Immature natural killer cell (primary cell): Measurements from ENCODE around the gene NOC2L. TPM values are rescaled to one million over a fixed set of nuclear protein-coding genes. Genes with fewer than 3 reads are reported as not detected.
"Not testable (repeated sequence)": the region's sequence is repeated elsewhere in the genome, so short reads cannot be mapped to it uniquely, and the experiment has no call there.

Experiments used
- DNase-seq, 3 donors: peaks; one replicate each; pipeline ENCODE4 v3.0.0; 2022; ENCODE audit warnings: mixed read lengths in 1 of 3
- H3K27ac Mint-ChIP-seq, 6 donors: one replicate each; pipeline ENCODE4 v1.8.0; 2020; ENCODE audit warnings: mixed read lengths in 6 of 6, mild to moderate bottlenecking in 5 of 6, inconsistent platforms in 4 of 6, moderate library complexity in 3 of 6
- H3K27me3 Mint-ChIP-seq, 3 donors: one replicate each; pipeline ENCODE4 v1.8.0; 2020 to 2021; ENCODE audit warnings: low read depth in 3 of 3, mild to moderate bottlenecking in 3 of 3, mixed read lengths in 3 of 3, moderate library complexity in 3 of 3, inconsistent platforms in 1 of 3
- H3K36me3 Mint-ChIP-seq, 3 donors: one replicate each; pipeline ENCODE4 v1.8.0; 2020; ENCODE audit warnings: mixed read lengths in 3 of 3, inconsistent platforms in 2 of 3, mild to moderate bottlenecking in 2 of 3
- H3K4me1 Mint-ChIP-seq, 2 donors: one replicate each; pipeline ENCODE4 v1.8.0; 2020; ENCODE audit warnings: inconsistent platforms in 2 of 2, mild to moderate bottlenecking in 2 of 2, mixed read lengths in 2 of 2, moderate library complexity in 1 of 2
- H3K4me3 Mint-ChIP-seq, 5 donors: one replicate each; pipeline ENCODE4 v1.8.0; 2020; ENCODE audit warnings: mild to moderate bottlenecking in 5 of 5, mixed read lengths in 5 of 5, inconsistent platforms in 3 of 5, moderate library complexity in 3 of 5
- H3K9me3 Mint-ChIP-seq, 6 donors: one replicate each; pipeline ENCODE4 v1.8.0; 2020; ENCODE audit warnings: mild to moderate bottlenecking in 6 of 6, mixed read lengths in 6 of 6, inconsistent platforms in 4 of 6, moderate library complexity in 3 of 6
- polyA plus RNA-seq, 3 donors: library from polyadenylated mRNA; unstranded; fragments of 300-500 nt; fragmentation: Illumina TruSeq; gene quantifications; one replicate each; pipeline ENCODE4 v1.2.3, GENCODE V29; 2021

NOC2L gene
- polyA plus RNA-seq, 3 donors from 2014 or later: 48.2 to 69.8 (median 53.5) TPM

- H3K27ac Mint-ChIP-seq: no peak overlapping the region
- H3K4me3 Mint-ChIP-seq: no peak overlapping the region
- DNase-seq: no peak
- peaks cover 11 to 14% of the 10 kb centered on the region in 2 donors for H3K4me1 Mint-ChIP-seq
- peaks cover 0 to 13% (median 0%) of the 10 kb centered on the region in 6 donors for H3K9me3 Mint-ChIP-seq
- H3K27me3 Mint-ChIP-seq: peaks cover 7 to 18% (median 12%) of the 10 kb centered on the region in 3 donors
- H3K36me3 Mint-ChIP-seq: peaks cover 0 to 5% (median 0%) of the 10 kb centered on the region in 3 donors
Measured at GRCh38 chr1:899636-900317, 59.3 kb downstream of the NOC2L start.

GRCh38 chr1:897951-898350, 61.1 kb downstream of the NOC2L start:
- H3K4me1 Mint-ChIP-seq: peaks cover 11% of the 10 kb centered on the region in 2 donors
- not testable (repeated sequence) for DNase-seq, H3K36me3 Mint-ChIP-seq
- H3K27ac Mint-ChIP-seq: peak overlapping the region in 1 of 6 donors; percentile 40
- H3K27me3 Mint-ChIP-seq: peaks cover 7 to 18% (median 15%) of the 10 kb centered on the region in 3 donors
- peaks cover 0 to 13% (median 0%) of the 10 kb centered on the region in 6 donors for H3K9me3 Mint-ChIP-seq
- peak overlapping the region in 2 of 5 donors; percentile 66 to 76 for H3K4me3 Mint-ChIP-seq

GRCh38 chr1:897226-897625, 61.8 kb downstream of the NOC2L start:
- no peak overlapping the region for H3K27ac Mint-ChIP-seq
- peaks cover 0 to 13% (median 0%) of the 10 kb centered on the region in 6 donors for H3K9me3 Mint-ChIP-seq
- peaks cover 8 to 18% (median 15%) of the 10 kb centered on the region in 3 donors for H3K27me3 Mint-ChIP-seq
- H3K4me3 Mint-ChIP-seq: no peak overlapping the region
- no peak for DNase-seq
- peaks cover 11% of the 10 kb centered on the region in 2 donors for H3K4me1 Mint-ChIP-seq
- peaks cover 0 to 5% (median 0%) of the 10 kb centered on the region in 3 donors for H3K36me3 Mint-ChIP-seq

Other genes starting within 250 kb of the NOC2L start
- gene SAMD11, start 35.3 kb downstream of the NOC2L start, polyA plus RNA-seq: under 1 TPM in 1 of 3 donors, not detected in 2; 0.14 TPM
- gene KLHL17, start 1.3 kb upstream of the NOC2L start, polyA plus RNA-seq: 1 to 10 TPM in 2 of 3 donors, not detected in 1; 1.8 to 2.2 TPM
- 1 to 10 TPM in 1 of 3 donors, under 1 TPM in 2; 0.14 to 2.2 (median 0.68) TPM for gene PLEKHN1, start 7.2 kb upstream of the NOC2L start, polyA plus RNA-seq
- not detected for gene PERM1, start 22.8 kb upstream of the NOC2L start, polyA plus RNA-seq
- 1 to 10 TPM; 2.3 to 7.7 (median 2.4) TPM for gene HES4, start 40.8 kb upstream of the NOC2L start, polyA plus RNA-seq
- 100 to 1,000 TPM; 304 to 360 (median 354) TPM for gene ISG15, start 54.2 kb upstream of the NOC2L start, polyA plus RNA-seq
- under 1 TPM in 1 of 3 donors, not detected in 2; 0.87 TPM for gene AGRN, start 60.9 kb upstream of the NOC2L start, polyA plus RNA-seq
- gene RNF223, start 115.0 kb upstream of the NOC2L start, polyA plus RNA-seq: not detected
- 1 to 10 TPM in 2 of 3 donors, under 1 TPM in 1; 0.99 to 7.5 (median 4.1) TPM for gene C1orf159, start 156.8 kb upstream of the NOC2L start, polyA plus RNA-seq
- under 1 TPM; 0.68 to 0.83 (median 0.69) TPM for gene TTLL10, start 214.6 kb upstream of the NOC2L start, polyA plus RNA-seq
- 100 to 1,000 TPM in 2 of 3 donors, 10 to 100 TPM in 1; 56.4 to 136 (median 105) TPM for gene TNFRSF18, start 247.3 kb upstream of the NOC2L start, polyA plus RNA-seq